Stimulated activated CD8-positive, alpha-beta memory T cell treated with anti-CD3 and anti-CD28 coated beads, Interleukin-12 subunit alpha, Interleukin-12 subunit beta, amount 100 ng/mL, for 24 hours (primary cell): Measurements from ENCODE around the gene MEX3A.
A peak's percentile ranks its signal among the peaks of the same experiment; 100 is the strongest.
"Not testable (repeated sequence)": the region's sequence is repeated elsewhere in the genome, so short reads cannot be mapped to it uniquely, and the experiment has no call there.

Source experiments
- DNase-seq: peaks from one replicate; pipeline ENCODE4 v3.0.0-alpha.2; 2020; ENCODE audit errors: extremely low read depth

Gene MEX3A

DNA sequence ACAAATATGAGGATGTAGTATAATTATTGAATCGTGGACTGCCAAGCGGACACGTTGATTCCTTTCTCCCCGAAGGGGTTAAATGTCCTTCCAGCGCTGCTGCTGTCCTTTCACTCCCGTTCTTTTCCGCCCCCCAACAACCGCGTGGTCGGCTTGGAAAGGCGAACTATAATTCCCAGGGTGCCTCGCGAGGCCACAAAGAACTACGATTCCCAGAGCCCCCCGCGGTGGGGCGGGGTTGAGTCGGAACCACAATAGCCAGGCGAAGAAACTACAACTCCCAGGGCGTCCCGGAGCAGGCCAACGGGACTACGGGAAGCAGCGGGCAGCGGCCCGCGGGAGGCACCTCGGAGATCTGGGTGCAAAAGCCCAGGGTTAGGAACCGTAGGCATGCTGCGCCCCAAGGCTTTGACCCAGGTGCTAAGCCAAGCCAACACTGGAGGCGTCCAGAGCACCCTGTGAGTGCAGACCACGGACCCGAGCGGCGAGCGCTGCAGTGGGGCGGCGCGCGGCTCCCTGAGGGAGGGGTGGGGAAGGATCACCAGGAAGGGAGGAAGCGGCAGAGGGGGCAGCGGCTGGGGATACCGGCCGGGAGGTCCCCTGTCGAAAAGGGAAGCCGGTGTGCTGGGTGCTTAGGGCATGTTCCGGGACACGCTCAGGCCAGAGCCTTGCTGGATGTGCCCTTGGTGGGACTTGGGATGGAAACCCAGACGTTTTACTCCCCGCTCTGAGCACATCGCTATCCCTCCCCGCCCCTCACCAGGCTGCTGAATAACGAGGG is 27.6 kb downstream of the MEX3A start, which contains the start of gene LAMTOR2:
TSS of gene LAMTOR2 (plus strand) at position 283 of the 781 bp plus-strand sequence. CDS start at position 391, 108 bp downstream.
- DNase-seq: peak; percentile 94

DNA sequence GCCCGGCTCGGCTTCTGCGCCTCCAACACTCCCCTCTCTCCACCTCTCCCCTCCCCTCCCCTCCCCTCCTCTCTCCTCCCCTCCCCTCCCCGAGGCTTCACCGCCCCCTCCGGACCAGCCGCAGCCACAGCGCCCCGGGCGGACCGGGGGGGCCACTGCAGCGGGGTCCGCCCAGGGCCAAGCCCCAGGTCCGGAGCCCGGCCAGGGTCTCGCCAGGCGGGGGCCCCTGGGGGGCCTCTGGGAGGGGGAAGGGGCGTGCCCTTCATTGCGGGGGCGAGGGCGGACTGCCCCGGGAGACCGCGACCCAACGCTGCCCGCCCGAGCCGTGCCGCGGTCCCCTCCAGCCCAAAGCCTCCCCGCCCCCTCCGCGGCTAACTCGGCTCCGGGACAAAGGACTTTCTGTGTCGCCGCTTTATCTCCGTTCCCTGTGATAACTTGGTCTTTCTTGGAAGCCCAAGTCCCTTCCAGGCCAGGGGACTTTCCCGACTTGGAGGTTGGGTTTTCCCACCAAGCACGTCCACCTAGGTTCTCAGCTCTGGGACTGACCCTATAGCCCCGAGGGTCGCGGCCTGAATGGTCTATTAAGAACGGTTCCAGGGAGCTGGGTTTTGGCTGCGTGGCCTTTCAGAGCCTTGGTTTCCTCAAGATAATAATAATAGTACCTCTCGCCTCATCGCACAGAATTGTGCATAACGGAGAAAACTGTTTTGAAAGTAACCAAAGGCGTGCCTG is 28.3 kb downstream of the MEX3A start, which contains the start of gene UBQLN4:
TSS of gene UBQLN4 (minus strand) at position 31 of the 732 bp plus-strand sequence. CDS start 97 bp downstream, outside the sequence.
- peak; percentile 63 for DNase-seq

DNA sequence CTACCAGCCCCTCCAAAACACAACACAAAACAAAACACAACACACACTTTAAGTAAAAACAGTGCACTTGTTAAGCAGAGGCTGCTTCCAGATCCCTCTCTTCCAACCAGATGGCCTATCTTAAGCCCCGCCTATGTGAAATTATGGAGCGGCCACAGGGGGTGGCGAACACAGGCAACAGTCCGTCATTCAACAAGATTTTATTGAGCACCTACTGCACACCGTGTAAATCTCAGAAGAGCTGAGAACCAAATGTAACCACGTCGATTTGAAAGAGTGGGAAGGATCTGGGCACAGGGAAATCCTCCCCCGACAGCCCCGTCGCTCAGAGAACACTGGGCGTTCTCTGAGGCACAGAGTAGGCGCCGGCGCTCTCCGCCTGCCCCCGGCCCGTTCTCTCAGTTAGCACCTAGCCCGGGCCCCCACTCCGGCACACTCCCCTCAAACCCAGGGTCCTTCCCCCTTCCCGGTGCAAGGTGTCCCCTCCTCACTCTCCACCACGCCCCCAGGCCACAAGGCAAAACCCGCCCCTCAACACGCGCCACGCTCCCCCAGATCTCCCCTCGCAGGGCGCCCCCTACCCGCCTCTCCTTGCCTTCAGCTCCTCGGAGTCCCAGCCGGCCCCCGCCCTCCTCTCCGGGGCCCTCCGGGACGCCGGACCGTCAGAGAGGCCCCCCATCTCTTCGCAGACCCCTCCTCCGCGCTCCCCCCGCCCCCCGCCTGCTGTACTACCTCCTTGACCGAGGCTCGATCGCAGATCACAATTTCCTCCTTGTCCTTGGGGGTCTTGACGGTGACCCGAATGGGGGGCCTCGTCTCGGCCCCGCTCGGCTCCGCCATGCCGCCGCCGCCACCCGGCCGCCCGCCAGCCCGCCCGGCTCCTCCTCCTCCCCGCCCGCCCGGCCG is 29.1 kb downstream of the MEX3A start:
- DNase-seq: peak; percentile 40

DNA sequence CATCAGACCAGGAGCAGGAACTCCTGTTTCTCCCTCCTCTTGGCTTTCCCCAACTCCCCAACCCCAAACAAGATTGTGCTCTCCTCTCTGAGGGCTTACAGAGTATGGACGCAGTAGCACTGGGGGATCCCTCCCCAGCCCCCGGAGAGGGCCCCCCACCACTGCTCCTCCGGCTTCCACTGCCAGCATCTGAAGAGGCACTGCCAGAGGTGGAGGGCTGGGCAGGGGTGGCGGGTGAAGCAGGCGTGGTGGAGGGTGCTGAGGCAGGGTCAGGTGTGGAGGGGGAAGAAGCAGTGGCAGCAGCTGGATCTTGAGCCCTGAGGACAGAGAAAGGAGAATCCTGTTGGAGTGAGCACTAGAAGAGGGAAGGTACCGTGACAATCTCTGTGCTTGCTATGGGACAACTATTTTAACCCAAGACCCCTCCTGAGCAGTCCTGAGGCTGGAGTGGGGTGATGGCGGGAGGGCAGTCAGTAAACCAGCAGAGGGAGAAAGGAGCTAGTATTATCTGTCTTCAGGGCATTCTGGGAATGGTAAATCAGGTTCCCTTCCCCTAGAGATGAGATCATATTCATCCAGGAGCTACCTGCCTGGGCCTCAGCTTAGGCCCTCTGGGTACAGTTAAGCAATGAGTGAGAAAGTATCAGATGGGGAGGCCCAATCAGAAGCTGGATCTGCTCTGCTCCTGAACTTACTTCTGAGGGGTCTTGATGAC is 31.1 kb downstream of the MEX3A start:
- DNase-seq: no peak

DNA sequence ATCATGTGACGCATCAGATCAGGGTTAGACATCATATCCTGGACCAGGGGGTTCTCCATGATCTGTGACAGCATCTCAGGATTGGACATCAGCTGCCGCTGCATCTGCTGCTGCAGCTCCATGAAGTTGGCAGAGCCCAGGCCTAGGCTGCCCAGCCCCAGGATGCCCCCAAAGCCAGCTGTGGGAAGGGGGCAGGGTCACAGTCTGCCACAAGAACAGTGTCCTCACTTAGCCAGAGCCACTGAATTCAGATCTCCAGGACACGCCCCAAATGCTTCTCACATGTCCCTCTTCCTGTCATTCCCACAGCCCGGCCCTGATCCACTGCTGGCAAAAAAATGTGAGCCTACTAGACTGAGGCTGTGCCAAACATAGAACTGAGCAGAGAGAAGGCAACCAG is 31.9 kb downstream of the MEX3A start:
- no peak for DNase-seq

DNA sequence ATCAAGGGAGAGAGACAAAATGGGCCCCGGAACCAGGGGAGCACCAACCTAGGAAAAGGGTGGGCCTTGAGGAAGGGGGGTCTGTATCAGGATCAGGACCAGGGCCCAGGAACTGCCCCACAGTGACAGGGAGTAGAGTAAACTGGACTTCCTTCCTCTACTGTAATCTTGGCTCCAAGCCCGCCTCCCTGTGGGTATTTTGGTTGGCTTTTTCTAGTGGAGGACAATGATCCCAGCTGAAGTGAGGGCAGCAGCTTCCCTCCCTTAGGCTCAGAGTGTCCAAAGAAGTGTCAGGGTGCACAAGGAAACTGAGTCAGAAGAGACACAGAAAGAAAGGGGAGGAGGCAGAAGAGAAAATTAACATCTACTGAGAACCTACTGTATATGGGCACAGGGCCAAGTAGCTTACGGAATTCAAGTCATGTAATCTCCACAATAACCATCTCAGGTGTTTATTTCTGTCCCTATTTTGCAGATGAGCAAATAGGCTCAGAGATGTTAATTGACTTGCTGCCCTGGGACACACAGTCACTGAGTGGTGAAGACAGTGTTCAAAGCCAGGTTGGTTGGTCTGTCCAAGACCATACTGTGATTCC is 33.5 kb downstream of the MEX3A start:
- no peak for DNase-seq

DNA sequence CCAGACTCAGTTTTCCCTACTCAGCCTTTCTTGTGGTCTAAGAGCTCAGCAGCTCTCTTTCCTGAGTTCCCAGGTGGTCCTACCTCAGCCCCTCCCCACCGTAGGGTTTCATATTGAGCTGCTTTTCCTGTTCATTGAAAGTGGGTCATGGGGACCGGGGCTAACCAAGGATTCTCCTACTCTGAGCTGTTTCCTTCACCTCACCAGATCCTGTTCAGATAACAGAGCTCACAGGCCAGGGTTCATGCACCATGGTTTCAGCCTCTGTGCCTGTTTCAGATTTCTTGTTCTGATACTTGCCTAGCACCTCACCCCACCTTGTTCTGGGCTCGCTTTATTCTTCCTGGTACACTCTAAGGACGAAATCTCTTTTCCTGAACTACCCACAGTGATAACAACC is 37.2 kb downstream of the MEX3A start:
- no peak for DNase-seq

DNA sequence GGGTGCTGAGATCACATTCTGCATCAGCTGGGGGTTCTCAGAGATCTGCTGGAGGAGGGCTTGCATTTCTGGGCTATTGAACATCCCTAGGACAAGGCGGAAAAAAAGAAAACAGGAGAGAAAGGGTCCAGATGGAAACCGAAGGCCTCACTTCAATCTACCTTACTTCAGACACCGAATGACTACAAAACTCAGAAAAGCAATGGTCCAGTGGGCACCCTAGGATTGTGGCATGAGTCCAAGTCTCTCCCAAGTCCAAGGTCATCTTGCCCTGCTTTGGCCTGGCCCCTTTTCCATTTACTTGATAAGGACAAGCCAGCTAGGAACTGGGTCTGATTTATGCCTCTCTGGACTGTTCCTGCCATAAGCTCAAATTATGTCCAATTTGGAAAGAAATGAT is 39.4 kb downstream of the MEX3A start:
- DNase-seq: no peak

DNA sequence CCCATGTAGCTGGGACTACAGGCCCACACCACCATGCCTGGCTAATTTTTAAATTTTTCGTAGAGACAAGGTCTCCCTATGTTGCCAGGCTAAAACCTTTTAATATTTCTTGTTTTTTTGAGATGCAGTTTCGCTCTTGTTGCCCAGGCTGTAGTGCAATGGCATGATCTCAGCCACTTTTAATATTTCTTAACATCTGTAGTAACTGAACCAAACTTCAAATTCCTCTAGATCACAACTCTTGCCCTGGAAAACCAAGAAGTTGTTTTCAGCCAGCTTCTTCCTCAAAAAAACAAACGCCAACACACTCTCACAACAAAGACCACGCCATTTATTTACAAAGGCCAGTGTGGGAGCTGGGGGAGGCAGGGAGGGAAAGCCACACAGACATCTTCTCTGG is 47.3 kb downstream of the MEX3A start:
- DNase-seq: not testable (repeated sequence)

DNA sequence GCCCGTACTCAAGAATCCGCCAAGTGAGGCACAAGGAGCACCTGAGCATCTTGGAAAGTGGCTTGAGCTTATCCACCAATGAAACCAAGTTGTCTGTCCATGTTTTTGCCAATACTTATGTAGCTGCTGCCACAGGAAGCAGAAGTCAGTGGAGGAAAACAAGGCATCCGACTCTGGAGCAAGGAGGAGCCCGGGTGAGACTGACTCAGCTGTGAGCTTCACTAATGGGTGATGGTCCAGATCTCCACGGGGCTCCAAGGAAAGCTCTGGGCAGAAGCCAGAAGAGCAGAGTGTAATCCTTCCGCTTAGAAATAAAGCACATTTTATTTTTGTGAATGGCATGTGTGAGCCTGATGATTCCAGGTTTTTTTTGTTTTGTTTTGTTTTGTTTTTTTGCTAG is 49.3 kb downstream of the MEX3A start:
- DNase-seq: no peak

DNA sequence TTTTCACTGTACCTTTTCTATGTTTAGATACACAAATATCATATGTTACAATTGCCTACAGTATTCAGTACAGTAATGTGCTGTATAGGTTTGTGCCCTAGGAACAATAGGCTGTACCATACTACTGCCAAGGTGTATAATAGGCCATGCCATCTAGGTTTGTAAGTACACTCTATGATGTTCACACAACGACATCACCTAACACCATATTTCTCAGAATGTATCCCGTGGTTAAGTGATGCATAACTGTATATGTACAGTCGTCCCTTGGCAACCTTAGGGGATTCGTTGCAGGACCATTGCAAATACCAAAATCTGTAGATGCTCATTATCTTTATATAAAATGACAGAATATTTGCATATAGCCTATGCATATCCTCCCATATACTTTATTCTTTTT is 55.7 kb downstream of the MEX3A start:
- DNase-seq: no peak

DNA sequence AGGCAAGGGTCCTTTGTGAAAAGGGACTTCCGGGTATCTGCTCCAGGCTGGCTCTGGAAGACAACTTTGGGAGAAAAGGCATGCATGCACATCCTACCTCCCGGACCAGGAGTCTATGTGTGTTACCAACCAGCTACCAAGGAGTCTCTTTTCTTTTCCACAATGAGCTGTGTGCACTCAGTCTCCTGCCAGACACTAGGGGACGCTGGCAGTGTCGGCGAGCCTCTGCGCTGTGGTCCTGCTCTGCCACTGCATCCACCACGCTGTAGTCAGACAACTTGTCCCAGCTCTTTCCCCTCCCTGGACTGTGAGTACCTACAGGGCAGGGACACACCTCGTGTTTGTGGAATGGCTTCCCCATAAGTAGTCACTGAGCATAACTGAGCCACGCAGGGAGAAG is 56.4 kb downstream of the MEX3A start:
- no peak for DNase-seq

DNA sequence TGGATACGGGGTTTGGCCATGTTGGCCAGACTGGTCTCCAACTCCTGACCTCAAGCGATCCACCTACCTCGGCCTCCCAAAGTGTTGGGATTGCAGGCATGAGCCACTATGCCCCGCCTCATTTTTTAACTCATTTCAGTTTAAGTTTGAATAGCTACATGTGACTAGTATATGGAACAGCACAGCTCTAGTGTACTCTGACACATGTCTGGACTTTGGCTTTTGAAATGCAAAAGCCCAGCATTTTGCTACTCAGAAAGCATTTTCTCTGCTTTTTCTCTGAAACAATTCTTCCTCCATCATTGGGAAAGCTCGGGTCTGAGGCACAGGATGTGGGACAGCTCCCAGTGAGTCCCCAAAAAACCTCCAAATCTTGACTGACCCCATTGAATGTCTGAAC is 57.5 kb downstream of the MEX3A start:
- DNase-seq: no peak
